CD4-positive, alpha-beta T cell treated with Interleukin-4 for 1 hour (primary cell): Measurements from ENCODE around the gene ZNF587.
"Not testable (repeated sequence)": the region's sequence is repeated elsewhere in the genome, so short reads cannot be mapped to it uniquely, and the experiment has no call there.

Experiments
- DNase-seq, 2 donors: peaks; one replicate each; pipeline ENCODE4 v3.0.0-alpha.2; 2020 to 2022

Gene ZNF587

DNA sequence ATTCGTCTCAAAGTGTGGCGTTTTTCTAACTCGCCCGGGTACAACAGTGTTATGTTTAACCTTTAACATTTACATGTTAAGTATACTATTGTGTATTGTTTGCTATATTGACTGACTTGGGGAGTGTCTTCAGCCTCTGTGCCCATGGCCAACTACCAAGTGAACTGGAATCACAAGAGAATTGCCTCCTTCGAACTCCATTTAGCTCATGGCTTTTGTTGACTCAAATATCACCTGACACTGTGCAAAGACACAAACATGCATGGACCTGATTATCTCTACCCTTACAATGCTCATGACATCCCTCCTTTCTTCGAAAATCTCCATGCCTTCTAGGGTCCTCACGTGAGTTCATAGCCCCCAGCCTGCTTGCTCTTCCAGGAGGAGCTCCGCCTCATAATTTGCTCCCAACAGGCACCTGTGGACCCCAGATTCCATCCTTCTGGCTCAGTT, 38.5 kb downstream of the ZNF587 start:
- no peak for DNase-seq

DNA sequence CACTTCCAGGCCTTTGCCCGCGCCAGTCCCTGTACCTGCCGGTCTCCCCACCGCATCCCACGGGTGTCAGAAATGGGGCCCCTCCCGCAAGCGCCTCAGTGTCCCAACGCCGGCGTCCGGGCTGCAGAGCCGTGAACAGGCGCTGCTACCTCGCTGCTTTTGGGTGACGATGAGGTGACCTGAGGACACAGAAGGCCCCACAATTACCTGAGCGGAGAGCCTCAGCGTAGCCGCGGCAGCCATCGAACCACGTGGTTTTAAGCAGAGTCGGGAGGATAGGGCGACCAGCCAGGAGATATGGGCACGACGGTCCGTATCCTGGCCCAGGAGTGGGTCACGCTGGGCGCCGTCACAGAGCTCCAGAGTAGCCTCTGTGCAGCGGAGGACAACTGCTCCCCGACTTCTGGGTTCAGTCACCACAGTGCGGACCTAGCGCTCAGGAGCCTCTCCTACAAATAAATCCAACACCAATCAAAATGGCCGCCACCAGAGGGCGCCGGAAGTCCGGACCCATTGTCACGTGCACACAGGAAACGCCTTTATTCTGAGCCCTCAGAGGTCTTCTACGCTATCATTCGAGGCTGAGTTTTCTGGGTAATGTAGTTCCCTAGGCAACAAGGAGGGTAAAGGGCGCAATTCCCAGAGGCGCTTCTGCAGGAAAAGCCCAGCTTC, 39.0 kb downstream of the ZNF587 start, which contains the start of gene ZNF814:
ZNF814 (minus strand) TSS at position 478 of the 672 bp plus-strand sequence; CDS start at position 243, 235 bp downstream.
- peak; percentile 87 to 89 for DNase-seq

DNA sequence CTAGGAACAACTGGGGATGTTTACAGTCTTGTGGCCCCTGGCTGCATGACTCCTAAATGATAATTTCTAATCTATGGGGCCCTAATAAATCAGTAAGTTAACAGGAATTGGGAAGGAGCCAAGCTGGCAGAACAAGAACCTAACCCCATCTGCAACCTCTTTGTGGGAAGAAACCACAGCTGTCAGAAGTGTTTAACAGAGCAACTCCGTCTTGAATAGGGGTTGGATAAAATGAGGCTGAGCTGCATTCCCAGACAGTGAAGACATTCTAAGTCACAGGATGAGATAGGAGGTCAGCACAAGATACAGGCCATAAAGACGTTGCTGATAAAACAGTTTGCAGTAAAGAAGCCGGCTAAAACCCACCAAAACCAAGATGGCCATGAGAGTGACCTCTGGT, 41.0 kb downstream of the ZNF587 start:
- DNase-seq, result not testable (repeated sequence)

DNA sequence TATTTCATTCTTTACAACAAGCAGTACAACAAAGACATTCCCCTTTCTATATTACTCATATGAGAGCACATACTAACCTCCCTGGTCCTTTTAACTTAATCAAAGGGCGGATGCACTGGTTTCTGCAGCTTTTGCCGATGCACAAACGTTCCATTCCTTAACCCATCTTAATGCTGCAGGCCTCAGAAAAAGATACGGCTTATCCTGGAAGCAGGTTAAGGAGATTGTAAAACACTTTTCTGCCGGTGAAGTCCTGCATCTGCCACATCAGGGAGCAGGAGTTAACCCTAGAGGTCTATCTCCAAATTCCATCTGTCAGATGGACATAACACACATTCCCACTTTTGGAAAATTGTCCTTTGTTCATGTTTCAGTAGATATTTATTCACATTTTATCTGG, 50.7 kb downstream of the ZNF587 start:
- no peak for DNase-seq

DNA sequence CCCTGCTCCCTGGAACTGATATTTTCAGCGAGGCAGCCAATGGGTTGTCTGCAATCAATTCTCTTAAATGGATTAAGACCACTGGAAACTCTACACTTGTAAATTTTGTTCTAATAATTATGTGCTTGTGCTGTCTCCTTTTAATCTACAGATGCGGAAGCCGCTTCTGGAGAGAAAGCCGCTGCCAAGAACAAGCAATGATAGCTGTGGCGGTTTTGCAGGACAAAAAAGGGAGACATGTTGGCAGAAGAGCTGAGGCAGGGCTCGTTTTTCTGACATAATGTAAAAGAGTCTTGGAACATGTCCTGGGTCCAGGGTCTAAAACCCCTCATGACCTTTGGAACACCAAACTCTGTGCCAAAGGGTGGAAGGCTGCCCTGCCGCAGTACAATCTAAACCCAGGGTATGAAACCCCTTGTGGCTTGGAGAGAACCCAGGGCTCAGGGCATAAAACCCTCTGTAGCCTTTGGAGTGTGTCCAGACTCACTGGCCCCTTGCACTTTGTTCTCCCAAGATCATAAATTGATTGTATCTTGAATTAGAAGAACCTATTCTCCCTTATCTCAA, 54.0 kb downstream of the ZNF587 start:
- DNase-seq, result no peak

DNA sequence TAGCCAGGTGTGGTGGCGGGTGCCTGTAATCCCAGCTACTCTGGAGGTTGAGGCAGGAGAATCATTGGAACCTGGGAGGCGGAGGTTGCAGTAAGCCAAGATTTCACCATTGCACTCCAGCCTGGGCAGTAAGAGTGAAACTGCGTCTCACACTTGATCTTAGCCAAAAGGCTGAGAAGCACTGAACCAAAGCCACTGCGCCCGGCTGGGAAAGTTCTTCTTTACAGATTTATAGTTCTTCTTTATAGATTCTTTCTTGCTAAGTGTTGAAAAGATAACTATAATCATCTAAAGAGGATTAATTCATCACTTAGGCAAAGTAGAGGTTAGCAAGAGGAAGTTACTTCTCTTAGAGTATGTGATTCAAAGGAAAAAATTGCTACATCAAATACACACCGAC, 55.6 kb downstream of the ZNF587 start:
- no peak for DNase-seq

DNA sequence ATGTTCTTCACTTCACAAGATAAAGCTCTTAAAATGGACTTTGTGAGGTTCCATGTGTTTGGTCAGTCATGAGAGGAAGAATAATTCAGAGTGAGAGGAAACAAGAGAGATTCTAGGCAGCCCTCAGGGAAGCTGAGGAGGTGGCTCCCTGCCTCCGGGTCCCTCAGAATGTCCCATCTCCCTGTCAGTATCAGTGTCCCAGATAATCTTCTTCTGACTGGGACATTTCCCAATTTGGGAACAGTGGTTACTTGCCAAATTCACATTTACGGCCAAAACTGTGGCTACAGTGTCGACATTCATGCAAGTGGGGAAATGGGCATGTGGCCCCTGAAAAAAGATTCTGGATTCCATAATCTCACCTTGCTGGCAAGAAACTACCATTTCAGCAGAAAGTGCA, 57.7 kb downstream of the ZNF587 start:
- DNase-seq, result no peak

DNA sequence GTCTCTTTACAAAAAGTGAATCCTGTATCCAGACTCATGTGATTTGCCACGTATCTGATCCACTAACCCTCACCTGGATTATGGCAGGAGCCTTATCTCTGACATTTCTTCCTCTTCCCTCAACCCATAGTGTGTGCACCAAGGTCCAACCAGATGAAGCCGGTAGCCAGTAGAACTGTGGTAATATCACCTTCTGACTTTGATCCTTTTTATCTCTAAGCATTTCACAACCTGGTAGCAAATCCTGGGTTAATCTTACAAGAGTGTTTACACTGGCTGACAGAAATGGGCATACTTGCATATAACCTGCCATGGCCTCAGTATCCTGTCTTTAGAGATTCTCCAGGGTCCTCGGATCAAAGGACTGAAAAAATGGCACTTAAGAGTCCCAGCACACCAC, 64.9 kb downstream of the ZNF587 start:
- DNase-seq, result no peak
